ENCODE data around the gene CTSF.

The CTSF gene

GRCh38 chr11:66539170-66539869, 29.1 kb downstream of the CTSF start:
- no peak for DNase-seq (ENCODE audit: low read depth in 2 of 2)

DNA sequence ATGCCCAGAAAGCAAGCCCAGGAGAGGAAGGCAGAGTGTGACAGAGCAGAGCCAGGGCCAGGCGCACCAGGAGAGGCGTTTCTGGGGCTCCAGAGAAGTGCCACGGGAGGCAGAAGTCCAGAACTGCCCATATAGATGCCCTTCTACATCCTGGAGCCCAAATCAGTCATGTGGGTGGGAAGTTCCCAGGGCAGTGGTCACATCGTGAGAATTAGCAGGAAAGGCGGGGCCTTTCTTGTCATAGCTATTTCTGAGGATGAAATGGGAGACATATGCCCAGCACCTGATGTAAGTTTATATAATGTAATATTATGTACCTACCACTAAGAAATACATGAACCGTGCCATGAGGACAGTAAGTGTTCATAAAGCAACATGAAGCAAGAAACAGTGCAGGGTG, 35.6 kb downstream of the CTSF start:
- no peak for DNase-seq (ENCODE audit: low read depth in 2 of 2)

GRCh38 chr11:66531841-66532240, 36.6 kb downstream of the CTSF start:
- DNase-seq (ENCODE audit: low read depth in 2 of 2): no peak

- DNase-seq (ENCODE audit: low read depth in 2 of 2): no peak
These were observed 37.3 kb downstream of the CTSF start for GRCh38 chr11:66530927-66531709.

DNA sequence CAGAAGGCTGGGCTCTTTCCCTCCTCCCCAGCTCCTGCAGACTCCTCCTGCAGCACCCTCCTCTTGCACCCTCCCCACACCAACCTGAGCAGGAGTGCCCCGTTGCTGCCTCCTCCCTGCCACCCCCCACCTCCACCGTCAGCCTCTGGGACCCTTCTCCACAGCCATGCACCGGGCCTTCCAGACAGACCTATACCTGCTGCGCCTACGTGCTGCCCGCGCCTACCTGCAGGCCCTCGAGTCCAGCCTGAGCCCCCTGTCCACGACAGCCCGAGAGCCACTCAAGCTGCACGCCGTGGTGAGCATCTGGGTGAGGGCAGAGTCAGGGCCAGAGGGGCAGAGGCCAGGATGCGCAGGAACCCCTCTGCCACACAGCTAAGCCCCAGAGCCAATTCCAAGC, 38.8 kb downstream of the CTSF start:
- no peak for DNase-seq (ENCODE audit: low read depth in 2 of 2)

DNA sequence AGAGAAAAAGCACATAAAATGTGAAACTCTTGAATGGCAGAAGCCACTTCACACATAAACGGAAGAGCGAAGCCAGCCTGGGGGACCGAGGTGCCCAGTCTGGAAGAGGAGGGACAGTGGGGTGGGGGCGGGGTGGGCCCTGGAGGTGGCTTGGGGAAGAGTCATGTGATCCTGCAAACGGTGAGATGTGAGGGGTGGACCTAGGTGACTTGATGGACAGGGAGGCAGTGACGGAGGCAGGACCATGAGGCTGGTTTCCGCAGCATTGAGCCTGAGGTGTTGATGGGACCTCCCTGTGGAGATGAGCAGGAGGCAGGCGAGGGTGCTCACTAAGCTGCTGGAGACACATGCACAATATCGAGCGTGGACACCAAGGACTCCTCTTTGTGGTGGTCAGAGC, 39.3 kb downstream of the CTSF start:
- no peak for DNase-seq (ENCODE audit: low read depth in 2 of 2)

- no peak for DNase-seq (ENCODE audit: low read depth in 2 of 2)
These were observed 43.9 kb downstream of the CTSF start for GRCh38 chr11:66524304-66525040.

DNA sequence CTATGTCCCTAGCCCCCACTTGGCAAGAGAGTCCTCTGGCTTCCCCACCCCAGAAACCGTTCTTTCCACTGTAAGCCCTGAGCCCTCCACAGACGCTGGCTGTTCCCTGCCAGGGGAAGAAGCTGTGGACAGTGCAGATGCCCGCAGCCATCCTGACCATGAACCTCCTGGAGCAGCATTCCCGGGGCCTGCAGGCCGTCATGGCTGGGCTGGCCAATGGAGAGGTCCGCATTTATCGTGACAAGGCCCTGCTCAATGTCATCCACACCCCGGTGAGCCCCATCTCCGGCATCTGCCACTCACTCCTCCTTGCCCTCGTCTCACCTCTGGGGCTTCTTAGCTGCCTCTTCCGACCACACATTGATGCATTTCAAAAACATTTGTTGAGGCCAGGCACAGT, 44.8 kb downstream of the CTSF start:
- DNase-seq (ENCODE audit: low read depth in 2 of 2): no peak

Data from stimulated activated CD4-positive, alpha-beta T cell treated with anti-CD3 and anti-CD28 coated beads, Interleukin-15, amount 100 ng/mL, for 48 hours (primary cell).